GM12872 (cell line): ENCODE data around the gene TRMT44.

Experiments
- TF ChIP-seq, protein P1 (sequence below): IDR thresholded peaks from 3 replicates; pipeline ENCODE4 v1.5.1; 2011; ENCODE audit warnings: low read depth, mild to moderate bottlenecking, low read length, moderate library complexity; ENCODE audit not compliant: insufficient read depth

The TRMT44 gene

DNA sequence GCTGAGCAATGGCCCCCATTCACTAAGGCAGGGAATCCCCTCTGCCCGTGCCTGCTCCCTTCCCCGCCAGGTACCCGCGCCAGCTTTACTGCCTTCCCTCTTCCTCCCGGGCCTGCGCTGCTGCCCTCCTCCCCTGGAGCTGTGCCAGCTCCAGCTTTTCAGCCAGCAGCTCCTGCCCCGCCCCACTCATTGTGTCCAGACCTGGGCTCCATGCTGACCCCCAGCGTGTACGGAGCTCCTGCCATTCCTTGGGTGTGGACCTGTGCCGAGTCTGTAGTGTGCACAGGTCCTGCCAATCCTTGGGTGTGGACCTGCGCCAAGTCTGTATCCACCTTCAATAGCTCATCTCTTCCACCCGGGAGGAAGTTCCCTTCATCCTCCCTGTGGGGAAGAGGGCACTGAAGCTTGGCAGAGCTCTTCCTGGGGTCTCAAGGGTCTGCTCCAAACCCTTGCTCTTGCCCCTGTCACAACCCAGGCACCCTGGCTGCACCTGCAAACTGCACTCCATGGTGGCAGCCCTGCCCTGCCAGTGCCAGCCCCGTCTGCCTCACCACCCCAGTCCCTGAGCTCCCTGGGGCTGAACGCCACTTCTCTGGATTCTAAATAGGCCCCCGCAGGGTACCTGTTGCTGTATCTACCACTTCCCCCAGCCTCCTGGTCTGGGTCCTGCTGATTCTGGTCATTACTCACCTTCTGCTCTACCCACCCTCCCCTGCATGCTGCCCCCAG is 63.9 kb downstream of the TRMT44 start:
- TF ChIP-seq, protein P1, sequence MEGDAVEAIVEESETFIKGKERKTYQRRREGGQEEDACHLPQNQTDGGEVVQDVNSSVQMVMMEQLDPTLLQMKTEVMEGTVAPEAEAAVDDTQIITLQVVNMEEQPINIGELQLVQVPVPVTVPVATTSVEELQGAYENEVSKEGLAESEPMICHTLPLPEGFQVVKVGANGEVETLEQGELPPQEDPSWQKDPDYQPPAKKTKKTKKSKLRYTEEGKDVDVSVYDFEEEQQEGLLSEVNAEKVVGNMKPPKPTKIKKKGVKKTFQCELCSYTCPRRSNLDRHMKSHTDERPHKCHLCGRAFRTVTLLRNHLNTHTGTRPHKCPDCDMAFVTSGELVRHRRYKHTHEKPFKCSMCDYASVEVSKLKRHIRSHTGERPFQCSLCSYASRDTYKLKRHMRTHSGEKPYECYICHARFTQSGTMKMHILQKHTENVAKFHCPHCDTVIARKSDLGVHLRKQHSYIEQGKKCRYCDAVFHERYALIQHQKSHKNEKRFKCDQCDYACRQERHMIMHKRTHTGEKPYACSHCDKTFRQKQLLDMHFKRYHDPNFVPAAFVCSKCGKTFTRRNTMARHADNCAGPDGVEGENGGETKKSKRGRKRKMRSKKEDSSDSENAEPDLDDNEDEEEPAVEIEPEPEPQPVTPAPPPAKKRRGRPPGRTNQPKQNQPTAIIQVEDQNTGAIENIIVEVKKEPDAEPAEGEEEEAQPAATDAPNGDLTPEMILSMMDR, result no peak

DNA sequence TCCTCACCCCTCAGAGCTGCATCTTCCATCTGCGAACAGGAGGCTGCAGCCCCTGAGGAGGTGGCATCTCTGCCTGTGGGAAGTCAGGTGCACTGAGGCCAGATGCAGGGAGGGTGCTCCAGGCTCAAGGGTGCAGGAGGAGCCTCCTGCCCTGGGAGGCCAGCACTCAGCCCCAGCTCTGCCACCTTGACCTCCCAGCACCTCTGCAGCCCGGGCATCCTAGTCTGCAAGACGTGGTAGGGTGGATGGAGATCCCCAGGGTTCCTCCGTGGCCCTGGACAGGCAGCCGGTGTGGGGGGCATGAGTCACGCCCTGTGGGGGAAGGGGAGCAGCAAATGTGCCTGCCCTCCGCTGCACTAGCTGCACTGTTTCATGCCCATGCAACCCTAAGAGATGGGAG is 64.7 kb downstream of the TRMT44 start:
- TF ChIP-seq, protein P1, result no peak

DNA sequence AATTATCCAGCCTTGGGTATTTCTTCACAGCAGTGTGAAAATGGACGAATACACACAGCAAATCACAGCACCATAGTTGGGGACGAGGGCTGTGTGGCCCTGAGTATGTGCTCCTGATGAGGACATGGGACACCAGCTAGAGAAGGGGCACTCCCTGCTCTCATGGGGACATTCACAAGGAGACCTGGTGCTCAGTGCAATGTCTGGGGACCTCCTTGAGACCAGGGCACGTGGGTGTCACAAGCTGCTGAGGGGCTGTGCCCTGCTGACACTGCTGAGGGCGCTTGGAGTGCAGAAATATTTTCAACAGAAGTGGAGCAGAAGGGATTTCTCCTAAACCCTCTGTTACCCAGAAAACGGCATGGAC is 65.4 kb downstream of the TRMT44 start:
- TF ChIP-seq, protein P1, result no peak

DNA sequence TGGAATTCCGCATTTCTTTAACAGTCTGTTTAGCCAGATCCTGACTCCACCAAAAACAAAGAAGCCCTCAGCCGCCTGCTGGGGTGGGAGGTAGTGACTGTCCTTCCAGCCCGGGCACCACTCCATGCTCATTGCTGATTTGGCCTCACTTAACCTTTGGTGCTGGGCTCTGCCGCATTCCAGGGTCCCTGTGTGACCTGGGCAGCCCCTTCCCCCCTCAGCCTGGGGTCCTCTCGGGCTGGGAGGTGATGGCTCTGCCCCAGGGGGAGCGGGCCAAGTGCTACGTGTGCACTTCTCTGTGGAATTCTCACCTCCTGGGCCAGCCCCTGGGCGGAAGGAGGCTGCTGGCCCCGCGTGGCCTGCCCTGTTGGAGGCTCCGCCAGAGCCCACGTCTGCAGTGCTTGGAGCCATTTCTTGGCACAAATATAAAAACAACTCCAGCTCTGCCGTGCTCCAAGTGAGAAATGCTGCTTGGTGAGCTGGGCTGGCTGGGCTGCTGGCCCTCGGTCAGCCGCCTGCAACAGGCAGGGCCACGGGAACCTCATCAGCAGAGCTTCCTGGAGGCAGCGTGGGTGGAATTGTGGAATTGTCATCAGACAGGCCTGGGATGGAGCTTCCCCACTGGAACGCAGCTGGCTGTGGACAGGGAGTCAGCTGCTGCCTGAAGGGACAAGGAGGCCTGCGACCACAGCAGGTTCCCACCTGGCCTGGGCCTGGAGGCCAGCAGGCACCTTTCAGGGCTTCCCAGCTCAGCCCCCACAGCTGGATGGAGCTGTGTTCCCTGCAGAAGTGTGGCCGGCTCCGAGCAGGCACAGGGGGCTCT is 66.0 kb downstream of the TRMT44 start:
- TF ChIP-seq, protein P1, result no peak

DNA sequence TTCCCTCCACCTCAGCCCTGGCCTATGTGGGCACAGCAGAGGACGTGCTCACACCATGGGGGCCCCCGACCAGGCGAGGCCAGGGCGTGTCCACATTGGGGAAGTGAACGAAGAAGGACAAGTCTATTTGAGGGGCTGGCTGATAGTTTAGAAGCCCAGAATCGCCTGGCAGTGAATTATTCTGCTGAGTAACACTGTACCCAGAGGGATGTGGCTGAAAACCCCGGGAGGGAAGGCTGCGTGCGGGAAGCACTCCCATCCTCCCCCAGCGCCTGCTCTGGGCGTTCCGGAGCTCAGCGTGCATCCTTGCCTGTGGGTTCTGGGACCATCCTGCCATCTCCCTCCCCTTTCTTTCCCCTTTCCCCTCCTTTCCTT is 66.6 kb downstream of the TRMT44 start:
- TF ChIP-seq, protein P1, result no peak

DNA sequence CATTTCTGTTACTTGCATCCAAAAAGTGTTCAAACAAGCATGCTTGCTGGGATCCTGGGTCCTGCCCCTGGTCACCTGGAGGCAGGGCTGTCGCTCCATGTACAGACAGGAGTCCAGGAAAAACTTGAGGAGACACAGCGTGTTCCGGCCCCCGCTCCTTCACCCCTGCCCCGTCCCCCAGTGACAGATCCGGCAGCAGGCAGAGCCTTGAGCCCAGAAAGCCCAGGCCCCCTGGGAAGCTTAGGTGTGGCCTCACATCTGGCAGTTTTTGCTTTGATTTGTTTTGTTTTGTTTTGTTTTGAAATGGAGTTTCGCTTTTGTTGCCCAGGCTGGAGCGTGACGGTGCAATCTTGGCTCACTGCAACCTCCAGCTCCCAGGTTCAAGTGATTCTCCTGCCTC is 67.0 kb downstream of the TRMT44 start:
- TF ChIP-seq, protein P1, result no peak

DNA sequence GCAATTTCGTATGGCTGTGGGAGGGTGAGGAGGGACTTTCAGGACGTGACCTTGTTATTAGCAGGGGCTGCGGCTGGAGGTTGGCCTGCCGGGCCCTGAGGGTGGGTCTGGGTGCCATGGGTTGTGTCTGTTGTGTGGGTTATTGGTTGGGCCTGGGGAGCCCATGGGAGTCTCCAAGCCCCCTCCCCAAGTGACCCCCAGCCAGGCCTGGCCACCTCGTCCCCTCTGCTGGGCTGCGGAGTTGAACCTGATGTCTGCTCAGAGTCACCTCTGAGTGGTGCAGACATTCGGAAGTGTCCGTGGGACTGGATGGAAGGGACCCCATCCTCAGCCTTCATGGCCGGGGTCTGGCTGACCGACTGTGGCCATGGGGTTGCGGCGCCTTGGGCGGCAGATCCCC is 67.7 kb downstream of the TRMT44 start:
- TF ChIP-seq, protein P1, result no peak
